ENCODE data around the gene CACHD1.
"Not testable (repeated sequence)": the region's sequence is repeated elsewhere in the genome, so short reads cannot be mapped to it uniquely, and the experiment has no call there.

Gene CACHD1

DNA sequence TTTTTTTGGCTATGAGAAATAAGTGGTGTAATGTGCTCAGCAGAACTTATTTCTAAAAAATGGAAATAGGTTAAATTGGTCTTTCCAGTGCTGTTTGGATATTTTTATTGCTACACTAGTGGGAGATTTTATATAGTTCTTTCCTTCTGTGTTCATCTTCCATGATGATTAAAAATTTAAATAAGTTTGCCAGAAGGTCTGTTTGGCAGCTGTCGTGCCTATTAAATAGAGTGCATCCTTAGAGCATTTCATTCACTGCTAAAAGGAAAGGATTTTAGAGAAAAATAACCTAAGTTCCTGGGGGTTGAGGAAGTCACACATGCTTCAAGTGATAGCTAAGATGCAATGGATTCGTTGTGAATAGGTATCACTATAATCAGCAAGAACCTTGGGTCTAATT is 245.3 kb downstream of the CACHD1 start:
- no peak for DNase-seq

DNA sequence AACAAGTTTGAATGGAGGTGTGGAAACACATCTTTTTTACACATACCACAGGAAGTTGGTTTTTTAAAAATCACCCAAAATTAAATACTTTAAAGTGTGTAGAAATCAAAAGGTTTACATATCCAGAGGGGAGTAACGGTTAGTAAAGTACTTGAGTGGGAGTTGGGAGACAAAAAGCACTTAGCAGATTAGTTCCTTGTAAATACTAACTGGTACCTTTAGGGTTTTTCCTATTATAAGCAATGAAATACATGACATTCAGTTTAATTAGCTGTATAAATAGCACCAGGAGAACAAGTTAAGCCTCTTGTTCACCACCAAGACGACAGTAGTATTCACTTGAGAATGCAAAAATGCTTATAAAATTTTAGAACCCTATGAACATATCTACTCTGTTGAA is 251.2 kb downstream of the CACHD1 start:
- DNase-seq: no peak

- DNase-seq: no peak
Observed at GRCh38 chr1:64721576-64722145, 251.7 kb downstream of the CACHD1 start.

- no peak for DNase-seq
Observed at GRCh38 chr1:64727861-64728260, 257.9 kb downstream of the CACHD1 start.

GRCh38 chr1:64733581-64734286 is 263.8 kb downstream of the CACHD1 start:
- DNase-seq: no peak

DNA sequence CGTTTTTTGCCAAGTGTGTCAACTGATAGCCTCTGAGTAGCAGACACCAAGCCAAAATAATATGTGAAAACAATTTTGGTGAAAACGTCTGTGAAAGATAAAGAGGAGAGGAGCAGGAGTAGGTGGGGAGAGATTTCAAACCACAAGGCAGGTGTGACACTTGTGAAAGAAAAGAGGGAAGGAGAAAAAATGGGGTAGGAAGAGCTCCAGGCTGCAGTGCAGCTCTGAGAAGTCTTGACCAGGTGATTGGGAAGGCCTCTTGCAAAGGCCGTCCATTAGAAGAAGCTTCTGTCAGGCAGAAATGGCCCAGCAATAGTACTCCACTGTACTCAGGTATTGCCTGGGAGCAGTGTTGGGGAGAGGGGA is 264.3 kb downstream of the CACHD1 start:
- DNase-seq: no peak

GRCh38 chr1:64740687-64741086 is 270.8 kb downstream of the CACHD1 start:
- not testable (repeated sequence) for DNase-seq

All from CD4-positive, alpha-beta T cell treated with Interleukin-17A for 1 hour (primary cell).